22Rv1 (cell line): ENCODE results near the gene DPP8.
A peak's percentile ranks its signal among the peaks of the same experiment; 100 is the strongest.

Source experiments
- H3K27ac ChIP-seq: fragments of 450-650 bp; 2 replicates; pipeline ENCODE4 v1.5.1; 2017
- CTCF ChIP-seq: fragments of 450-650 bp; IDR thresholded peaks from 2 replicates; pipeline ENCODE4 v1.5.1; 2017; ENCODE audit warnings: mild to moderate bottlenecking
- ZFX ChIP-seq: fragments of 450-650 bp; IDR thresholded peaks from 2 replicates; pipeline ENCODE4 v1.6.1; 2017; ENCODE audit warnings: antibody characterized with exemption, borderline replicate concordance

DPP8 gene

GRCh38 chr15:65518633-65519285 is 1.3 kb upstream of the DPP8 start:
- H3K27ac ChIP-seq: peak overlapping the region; percentile 86; the same call in 1 of the 2 replicates
- no peak for TF ChIP-seq ZFX
- TF ChIP-seq CTCF: no peak

- TF ChIP-seq ZFX (no peak), CTCF (peak; percentile 66)
Measured at GRCh38 chr15:65517866-65518207, 348 bp upstream of the DPP8 start.

GRCh38 chr15:65512807-65513416 is 4.6 kb downstream of the DPP8 start:
- TF ChIP-seq ZFX: no peak
- no peak overlapping the region for H3K27ac ChIP-seq

More at GRCh38 chr15:65517866-65518207, 348 bp upstream of the DPP8 start:
- peak overlapping the region; percentile 86 for H3K27ac ChIP-seq

GRCh38 chr15:65512189-65512588 is 5.3 kb downstream of the DPP8 start:
- no peak overlapping the region for H3K27ac ChIP-seq

GRCh38 chr15:65509321-65509720 is 8.2 kb downstream of the DPP8 start:
- no peak for TF ChIP-seq ZFX
- no peak for TF ChIP-seq CTCF
- no peak overlapping the region for H3K27ac ChIP-seq

More at GRCh38 chr15:65512189-65512588, 5.3 kb downstream of the DPP8 start:
- TF ChIP-seq CTCF (no peak), ZFX (no peak)

GRCh38 chr15:65494076-65494475 is 23.4 kb downstream of the DPP8 start:
- H3K27ac ChIP-seq: no peak overlapping the region
- no peak for TF ChIP-seq ZFX

GRCh38 chr15:65484876-65485275 is 32.6 kb downstream of the DPP8 start:
- no peak overlapping the region for H3K27ac ChIP-seq
- no peak for TF ChIP-seq ZFX
- TF ChIP-seq CTCF: no peak

GRCh38 chr15:65476903-65477302 is 40.6 kb downstream of the DPP8 start:
- H3K27ac ChIP-seq: no peak overlapping the region

More at GRCh38 chr15:65476903-65477302, 40.6 kb downstream of the DPP8 start:
- TF ChIP-seq CTCF (no peak), ZFX (no peak)
